HL-60 (cell line): ENCODE data around the gene PRR11.

Source experiments
- DNase-seq, 2 experiments: peaks; one replicate each; pipeline ENCODE4 v3.0.0-alpha.2; 2010 to 2020; ENCODE audit warnings: low read depth in 1 of 2, low spot score in 1 of 2
- H3K27ac ChIP-seq: fragments of 250-450 bp; sonication (Bioruptor Pico); replicated peaks from 2 replicates; pipeline ENCODE4 v1.5.1; 2020; ENCODE audit warnings: mild to moderate bottlenecking, moderate library complexity
- H3K27me3 ChIP-seq: fragments of 250-450 bp; sonication (Bioruptor Pico); 2 replicates; pipeline ENCODE4 v1.5.1; 2021; ENCODE audit warnings: mild to moderate bottlenecking, moderate library complexity; ENCODE audit not compliant: insufficient read depth, poor library complexity, severe bottlenecking
- H3K4me3 ChIP-seq: replicated peaks from 2 replicates; pipeline ENCODE4 v1.5.1; 2011; ENCODE audit warnings: mild to moderate bottlenecking, control low read depth, low read length; ENCODE audit not compliant: insufficient read depth
- CTCF ChIP-seq: IDR thresholded peaks from one replicate; pipeline ENCODE4 v1.5.1; 2011; ENCODE audit warnings: low read length, control low read depth, inconsistent platforms; ENCODE audit not compliant: insufficient read depth
- GABPA ChIP-seq: IDR thresholded peaks from 2 replicates; pipeline ENCODE4 v1.6.1; 2012; ENCODE audit warnings: low read depth
- POLR2AphosphoS5 ChIP-seq: IDR thresholded peaks from 2 replicates; pipeline ENCODE4 v1.6.1; 2012; ENCODE audit warnings: low read depth
- SPI1 ChIP-seq: IDR thresholded peaks from 2 replicates; pipeline ENCODE4 v1.6.1; 2012; ENCODE audit warnings: low read depth, mild to moderate bottlenecking, borderline replicate concordance
- TF ChIP-seq, protein P1 (sequence below): IDR thresholded peaks from 2 replicates; pipeline ENCODE4 v1.6.1; 2012; ENCODE audit warnings: low read depth; ENCODE audit not compliant: insufficient replicate concordance

The PRR11 gene

GRCh38 chr17:59151006-59151405 is 4.5 kb upstream of the PRR11 start:
- Histone ChIP-seq H3K27me3 (no peaks in the 10 kb centered on the region), H3K4me3 (no peak overlapping the region), H3K27ac (no peak overlapping the region)
- no peak for TF ChIP-seq CTCF
- no peak for TF ChIP-seq SPI1
- no peak for TF ChIP-seq POLR2AphosphoS5
- TF ChIP-seq, protein P1, sequence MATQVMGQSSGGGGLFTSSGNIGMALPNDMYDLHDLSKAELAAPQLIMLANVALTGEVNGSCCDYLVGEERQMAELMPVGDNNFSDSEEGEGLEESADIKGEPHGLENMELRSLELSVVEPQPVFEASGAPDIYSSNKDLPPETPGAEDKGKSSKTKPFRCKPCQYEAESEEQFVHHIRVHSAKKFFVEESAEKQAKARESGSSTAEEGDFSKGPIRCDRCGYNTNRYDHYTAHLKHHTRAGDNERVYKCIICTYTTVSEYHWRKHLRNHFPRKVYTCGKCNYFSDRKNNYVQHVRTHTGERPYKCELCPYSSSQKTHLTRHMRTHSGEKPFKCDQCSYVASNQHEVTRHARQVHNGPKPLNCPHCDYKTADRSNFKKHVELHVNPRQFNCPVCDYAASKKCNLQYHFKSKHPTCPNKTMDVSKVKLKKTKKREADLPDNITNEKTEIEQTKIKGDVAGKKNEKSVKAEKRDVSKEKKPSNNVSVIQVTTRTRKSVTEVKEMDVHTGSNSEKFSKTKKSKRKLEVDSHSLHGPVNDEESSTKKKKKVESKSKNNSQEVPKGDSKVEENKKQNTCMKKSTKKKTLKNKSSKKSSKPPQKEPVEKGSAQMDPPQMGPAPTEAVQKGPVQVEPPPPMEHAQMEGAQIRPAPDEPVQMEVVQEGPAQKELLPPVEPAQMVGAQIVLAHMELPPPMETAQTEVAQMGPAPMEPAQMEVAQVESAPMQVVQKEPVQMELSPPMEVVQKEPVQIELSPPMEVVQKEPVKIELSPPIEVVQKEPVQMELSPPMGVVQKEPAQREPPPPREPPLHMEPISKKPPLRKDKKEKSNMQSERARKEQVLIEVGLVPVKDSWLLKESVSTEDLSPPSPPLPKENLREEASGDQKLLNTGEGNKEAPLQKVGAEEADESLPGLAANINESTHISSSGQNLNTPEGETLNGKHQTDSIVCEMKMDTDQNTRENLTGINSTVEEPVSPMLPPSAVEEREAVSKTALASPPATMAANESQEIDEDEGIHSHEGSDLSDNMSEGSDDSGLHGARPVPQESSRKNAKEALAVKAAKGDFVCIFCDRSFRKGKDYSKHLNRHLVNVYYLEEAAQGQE: no peak
- TF ChIP-seq GABPA: no peak
- no peak for DNase-seq

GRCh38 chr17:59151591-59151990 is 4.0 kb upstream of the PRR11 start:
- no peak for DNase-seq
- no peak overlapping the region for H3K4me3 ChIP-seq
- TF ChIP-seq, protein P1: no peak
- no peak for TF ChIP-seq POLR2AphosphoS5
- no peak for TF ChIP-seq SPI1
- no peak for TF ChIP-seq CTCF
- no peak for TF ChIP-seq GABPA
- no peaks in the 10 kb centered on the region for H3K27me3 ChIP-seq
- H3K27ac ChIP-seq: no peak overlapping the region

- DNase-seq: no peak
- TF ChIP-seq SPI1: no peak
- no peak for TF ChIP-seq POLR2AphosphoS5
- no peak for TF ChIP-seq CTCF
- TF ChIP-seq GABPA: no peak
- TF ChIP-seq, protein P1: no peak
- Histone ChIP-seq H3K4me3 (no peak overlapping the region; the same call in 1 of the 2 replicates), H3K27me3 (no peaks in the 10 kb centered on the region), H3K27ac (no peak overlapping the region)
Measured at GRCh38 chr17:59152925-59153324, 2.6 kb upstream of the PRR11 start.
